A673 (cell line): ENCODE measurements around the gene GAS6. TPM values are rescaled to one million over a fixed set of nuclear protein-coding genes. Genes with fewer than 3 reads are reported as not detected.

ENCODE experiments used
- BruUV-seq: library from RNA; stranded (reverse); fragments of 400-500 nt; replicated peaks from 2 replicates; lab custom pipeline; 2021; lab: Mats Ljungman, UMichigan
- CTCF ChIA-PET: fragments of 300-600 bp; sonication (Branson Sonifier 250); formaldehyde crosslinking; loops from one replicate; lab custom pipeline; 2022; ENCODE audit warnings: antibody characterized with exemption; lab: Charles Lee
- POLR2A ChIA-PET: fragments of 300-600 bp; sonication (Branson Sonifier 250); formaldehyde crosslinking; loops from one replicate; lab custom pipeline; 2022; ENCODE audit warnings: antibody characterized with exemption; ENCODE audit not compliant: low non-redundant PET; lab: Charles Lee
- DNase-seq: peaks from one replicate; pipeline ENCODE4 v3.0.0-alpha.2; 2015; ENCODE audit warnings: low spot score
- H3K27ac ChIP-seq: fragments of 200-600 bp; sonication (generic); 2 replicates; pipeline ENCODE4 v1.5.1; 2016; ENCODE audit warnings: mixed run types, low read depth, mild to moderate bottlenecking, mixed read lengths, antibody characterized with exemption, low read length; ENCODE audit not compliant: poor library complexity, severe bottlenecking
- H3K27me3 ChIP-seq: fragments of 200-600 bp; sonication (generic); replicated peaks from 2 replicates; pipeline ENCODE4 v1.6.1; 2017; ENCODE audit warnings: mixed run types, low read depth, mild to moderate bottlenecking, mixed read lengths, antibody characterized with exemption, low read length; ENCODE audit not compliant: insufficient read depth, poor library complexity
- H3K36me3 ChIP-seq: fragments of 200-600 bp; sonication (generic); 2 replicates; pipeline ENCODE4 v1.6.1; 2016; ENCODE audit warnings: mixed run types, mild to moderate bottlenecking, mixed read lengths, antibody characterized with exemption, low read length; ENCODE audit not compliant: insufficient read depth, poor library complexity, severe bottlenecking
- H3K4me1 ChIP-seq: fragments of 200-600 bp; sonication (generic); 2 replicates; pipeline ENCODE4 v1.6.1; 2017; ENCODE audit warnings: mixed run types, mild to moderate bottlenecking, mixed read lengths, antibody characterized with exemption, low read length; ENCODE audit not compliant: insufficient read depth, poor library complexity, severe bottlenecking
- H3K4me3 ChIP-seq: fragments of 200-600 bp; sonication (generic); 2 replicates; pipeline ENCODE4 v1.5.1; 2016; ENCODE audit warnings: low read depth, mixed run types, mild to moderate bottlenecking, mixed read lengths, low read length; ENCODE audit not compliant: poor library complexity, severe bottlenecking
- H3K9me3 ChIP-seq: fragments of 200-600 bp; sonication (generic); 2 replicates; pipeline ENCODE4 v1.6.1; 2016; ENCODE audit warnings: mixed run types, low read depth, mild to moderate bottlenecking, mixed read lengths, antibody characterized with exemption, low read length; ENCODE audit not compliant: poor library complexity, severe bottlenecking
- CTCF ChIP-seq: fragments of 300-800, 200-600 bp; sonication (generic); conservative IDR thresholded peaks from 2 replicates; pipeline ENCODE4 v1.5.1; 2017; ENCODE audit warnings: low read depth, mild to moderate bottlenecking, antibody characterized with exemption, low read length, moderate library complexity, mixed read lengths
- EZH2 ChIP-seq: fragments of 200-600 bp; sonication (generic); IDR thresholded peaks from 2 replicates; pipeline ENCODE4 v1.6.1; 2017; ENCODE audit warnings: borderline replicate concordance, low read depth, mild to moderate bottlenecking, mixed read lengths, antibody characterized with exemption, low read length; ENCODE audit not compliant: poor library complexity, severe bottlenecking
- intact Hi-C: fragments of 100-400 bp; cut with micrococcal nuclease; formaldehyde crosslinking; loops from one replicate; pipeline ENCODE4 v1.10.0; 2022; ENCODE audit not compliant: unreplicated experiment
- total RNA-seq: library from RNA; stranded (reverse); gene quantifications from 2 replicates; pipeline ENCODE4 v1.2.3, GENCODE V29; 2021

GAS6 gene
- total RNA-seq, 1 experiment from 2014 or later = 0.67 TPM

- CTCF ChIA-PET = no interaction called here
- H3K27me3 ChIP-seq = peaks cover 23% of the 10 kb centered on the region
- H3K4me3 ChIP-seq = no peak overlapping the region
- H3K27ac ChIP-seq = no peak overlapping the region
- peaks cover 8% of the 10 kb centered on the region for H3K4me1 ChIP-seq
- POLR2A ChIA-PET = no interaction called here
- intact Hi-C loops = no loop called here
- TF ChIP-seq EZH2 (no peak), CTCF (no peak)
- BruUV-seq = no TSS peak
- no peak for DNase-seq
- no peaks in the 10 kb centered on the region for H3K36me3 ChIP-seq
- no peaks in the 10 kb centered on the region for H3K9me3 ChIP-seq
Measured at GRCh38 chr13:113860051-113860664, 3.7 kb downstream of the GAS6 start.

DNA sequence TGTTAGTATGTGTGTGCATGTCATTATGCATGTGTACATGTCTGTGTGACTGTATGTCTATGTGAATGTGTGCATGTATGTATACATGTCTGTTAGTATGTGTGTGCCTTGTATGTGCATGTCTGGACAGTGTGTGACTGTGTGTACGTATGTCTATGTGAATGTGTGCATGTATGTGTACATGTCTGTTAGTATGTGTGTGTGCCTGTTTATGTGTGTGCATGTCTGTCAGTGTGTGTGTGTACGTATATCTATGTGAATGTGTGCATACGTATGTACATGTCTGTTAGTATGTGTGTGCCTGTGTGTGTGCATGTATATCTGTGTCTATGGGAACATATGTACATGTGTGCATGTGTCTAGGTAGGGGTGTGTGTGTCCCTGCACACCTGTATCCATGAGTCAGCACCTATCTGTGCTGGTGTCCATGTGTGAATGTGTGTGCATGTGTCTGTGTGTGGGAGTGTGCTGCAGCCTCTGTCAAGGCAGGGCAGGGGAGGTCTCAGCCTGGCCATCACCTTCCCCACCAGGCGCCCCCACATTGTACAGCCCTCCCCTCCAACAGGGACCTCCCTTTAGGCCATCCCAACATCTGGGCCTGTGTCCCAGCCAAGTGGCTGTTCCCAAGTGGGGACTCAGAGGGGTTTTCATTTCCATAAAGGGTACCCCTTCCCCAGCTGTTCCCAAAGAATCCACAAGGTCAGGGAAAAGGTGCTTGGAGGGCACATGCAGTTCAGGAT is 4.4 kb downstream of the GAS6 start:
- H3K36me3 ChIP-seq = no peaks in the 10 kb centered on the region
- intact Hi-C loops = no loop called here
- no peaks in the 10 kb centered on the region for H3K9me3 ChIP-seq
- TF ChIP-seq CTCF (no peak), EZH2 (no peak)
- no peak overlapping the region for H3K4me3 ChIP-seq
- BruUV-seq = no TSS peak
- ChIA-PET POLR2A (no interaction called here), CTCF (no interaction called here)
- H3K27ac ChIP-seq = no peak overlapping the region
- peaks cover 19% of the 10 kb centered on the region for H3K27me3 ChIP-seq
- no peak for DNase-seq
- peaks cover 8% of the 10 kb centered on the region for H3K4me1 ChIP-seq

GRCh38 chr13:113857531-113858195 is 6.2 kb downstream of the GAS6 start:
- H3K36me3 ChIP-seq = no peaks in the 10 kb centered on the region
- no peak for TF ChIP-seq CTCF
- TF ChIP-seq EZH2 = no peak
- H3K4me3 ChIP-seq = no peak overlapping the region
- H3K27ac ChIP-seq = no peak overlapping the region
- no peaks in the 10 kb centered on the region for H3K9me3 ChIP-seq
- POLR2A ChIA-PET = no interaction called here
- BruUV-seq = no TSS peak
- no peak for DNase-seq
- CTCF ChIA-PET = interaction anchor here (0.6 kb wide), 1 partner anchor 1238 kb away, joined by 3 read pairs; no protein-coding TSS in a partner anchor
- H3K27me3 ChIP-seq = peaks cover 5% of the 10 kb centered on the region
- intact Hi-C loops = no loop called here
- no peaks in the 10 kb centered on the region for H3K4me1 ChIP-seq
